C4-2B (cell line): Measurements from ENCODE around the gene OXSR1.

Experiments
- CTCF ChIP-seq: fragments of 450-650 bp; conservative IDR thresholded peaks from 2 replicates; pipeline ENCODE4 v1.5.1; 2017; ENCODE audit warnings: mild to moderate bottlenecking
- ZFX ChIP-seq: fragments of 450-650 bp; IDR thresholded peaks from 2 replicates; pipeline ENCODE4 v1.6.1; 2017

- TF ChIP-seq CTCF (no peak), ZFX (no peak)
These were observed 119.4 kb downstream of the OXSR1 start for GRCh38 chr3:38284756-38285150.
